ENCODE results near the gene LOC128125822.

LOC128125822 gene

DNA sequence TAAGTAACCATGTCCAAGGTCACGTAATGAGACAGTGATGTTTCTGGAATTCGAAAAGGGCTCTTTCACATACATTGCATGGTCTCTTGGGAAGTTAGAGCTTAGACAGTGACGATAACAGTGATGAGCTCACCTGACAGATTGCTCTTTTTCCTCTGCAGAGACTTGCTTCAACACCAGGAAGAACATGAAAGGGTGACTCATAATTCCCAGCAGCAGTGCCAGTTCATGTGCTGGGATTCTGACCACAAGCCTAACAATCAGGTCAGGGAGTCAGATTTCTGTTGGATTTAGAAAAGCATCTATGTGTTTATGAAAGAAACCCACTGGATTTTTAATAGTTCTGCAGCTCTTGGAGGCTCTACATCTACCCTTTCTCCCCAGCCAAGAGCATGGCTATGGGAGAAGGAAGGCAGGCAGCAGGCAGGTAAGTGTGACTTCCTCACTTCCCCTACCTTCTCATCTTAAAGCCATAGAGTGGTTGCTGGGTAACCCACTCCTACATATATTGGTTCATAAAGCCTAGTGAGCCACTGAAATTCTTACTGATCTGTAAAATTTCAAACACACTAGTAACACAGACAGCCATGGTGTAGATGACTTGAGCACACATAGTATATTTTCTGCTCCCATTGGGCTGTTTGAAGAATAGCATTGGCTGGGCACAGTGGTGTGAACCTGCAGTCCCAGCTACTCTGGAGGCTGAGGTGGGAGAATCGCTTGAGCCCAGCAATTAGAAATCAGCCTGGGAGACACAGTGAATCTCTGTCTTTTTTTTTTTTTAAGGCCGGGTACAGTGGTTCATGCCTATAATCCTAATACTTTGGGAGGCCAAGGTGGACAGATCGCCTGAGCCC is 44.4 kb upstream of the LOC128125822 start:
- H3K4me3 ChIP-seq, result no peak overlapping the region
- WGBS, result 76% methylated on average over 6 of the region's 6 CpGs
- peak; percentile 77 for DNase-seq (ENCODE audit: low spot score)
- intact Hi-C loops (cut with DNase I), result no loop called here
- H3K4me1 ChIP-seq (replicated peaks), result no peaks in the 10 kb centered on the region
- TF ChIP-seq POLR2AphosphoS5 (IDR thresholded peaks at IDR 0.05), result peak; percentile 83
- TF ChIP-seq, protein P1, sequence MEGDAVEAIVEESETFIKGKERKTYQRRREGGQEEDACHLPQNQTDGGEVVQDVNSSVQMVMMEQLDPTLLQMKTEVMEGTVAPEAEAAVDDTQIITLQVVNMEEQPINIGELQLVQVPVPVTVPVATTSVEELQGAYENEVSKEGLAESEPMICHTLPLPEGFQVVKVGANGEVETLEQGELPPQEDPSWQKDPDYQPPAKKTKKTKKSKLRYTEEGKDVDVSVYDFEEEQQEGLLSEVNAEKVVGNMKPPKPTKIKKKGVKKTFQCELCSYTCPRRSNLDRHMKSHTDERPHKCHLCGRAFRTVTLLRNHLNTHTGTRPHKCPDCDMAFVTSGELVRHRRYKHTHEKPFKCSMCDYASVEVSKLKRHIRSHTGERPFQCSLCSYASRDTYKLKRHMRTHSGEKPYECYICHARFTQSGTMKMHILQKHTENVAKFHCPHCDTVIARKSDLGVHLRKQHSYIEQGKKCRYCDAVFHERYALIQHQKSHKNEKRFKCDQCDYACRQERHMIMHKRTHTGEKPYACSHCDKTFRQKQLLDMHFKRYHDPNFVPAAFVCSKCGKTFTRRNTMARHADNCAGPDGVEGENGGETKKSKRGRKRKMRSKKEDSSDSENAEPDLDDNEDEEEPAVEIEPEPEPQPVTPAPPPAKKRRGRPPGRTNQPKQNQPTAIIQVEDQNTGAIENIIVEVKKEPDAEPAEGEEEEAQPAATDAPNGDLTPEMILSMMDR (IDR thresholded peaks at IDR 0.05), result no peak
- H3K9me3 ChIP-seq, result no peaks in the 10 kb centered on the region
- no peak overlapping the region for H3K27ac ChIP-seq
- no peaks in the 10 kb centered on the region for H3K27me3 ChIP-seq (replicated peaks; ENCODE audit: insufficient read depth)
- H3K36me3 ChIP-seq, result no peaks in the 10 kb centered on the region

DNA sequence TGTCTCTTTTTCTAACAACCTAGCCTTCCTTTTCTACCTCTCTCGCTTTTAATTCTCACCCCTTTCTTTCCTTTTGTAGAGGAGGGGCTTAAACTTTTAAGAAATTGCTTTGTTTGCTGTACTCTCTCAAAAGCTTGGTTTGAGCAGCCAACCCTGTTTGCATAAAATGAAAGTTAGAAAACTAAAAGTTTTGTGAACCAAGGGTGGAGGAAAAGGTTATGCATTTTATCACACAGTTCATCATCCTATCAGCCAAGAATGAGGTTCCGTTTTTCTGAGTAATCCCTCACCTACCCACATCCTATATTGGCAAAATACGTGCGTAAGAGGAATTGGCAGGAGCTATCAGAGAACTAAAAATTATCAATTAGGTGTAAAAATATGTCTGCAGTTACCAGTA is 42.8 kb upstream of the LOC128125822 start:
- no peaks in the 10 kb centered on the region for H3K9me3 ChIP-seq
- intact Hi-C loops (cut with DNase I), result no loop called here
- H3K4me3 ChIP-seq, result no peak overlapping the region
- no peak for DNase-seq (ENCODE audit: low spot score)
- no peaks in the 10 kb centered on the region for H3K36me3 ChIP-seq
- WGBS, result 37% methylated on average over 4 of the region's 4 CpGs
- H3K27ac ChIP-seq, result no peak overlapping the region
- H3K27me3 ChIP-seq (replicated peaks; ENCODE audit: insufficient read depth), result no peaks in the 10 kb centered on the region
- TF ChIP-seq POLR2A (IDR thresholded peaks at IDR 0.05) (no peak), POLR2AphosphoS5 (IDR thresholded peaks at IDR 0.05) (no peak)
- TF ChIP-seq, protein P1 (IDR thresholded peaks at IDR 0.05), result no peak
- H3K4me1 ChIP-seq (replicated peaks), result no peaks in the 10 kb centered on the region

DNA sequence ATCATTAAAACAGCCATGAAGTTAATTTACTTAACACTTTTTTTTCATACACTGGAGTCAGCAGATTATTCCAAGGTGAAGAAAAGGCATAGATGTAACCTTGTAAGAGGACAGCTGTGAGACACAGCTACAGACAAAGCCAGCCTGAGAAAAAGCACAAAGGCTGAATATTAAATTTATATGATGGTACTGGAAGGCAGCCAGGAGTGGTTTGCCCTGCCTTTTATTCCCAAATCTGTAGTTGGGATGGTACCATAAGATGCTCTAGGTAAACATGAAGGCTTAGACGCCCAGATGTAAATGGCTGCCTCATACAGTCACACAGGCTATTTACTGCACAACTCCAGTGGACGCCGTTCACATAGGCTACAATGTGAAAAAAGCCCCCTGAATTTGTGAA is 42.1 kb upstream of the LOC128125822 start:
- TF ChIP-seq, protein P1 (IDR thresholded peaks at IDR 0.05), result no peak
- 79% methylated on average over 3 of the region's 3 CpGs for WGBS

DNA sequence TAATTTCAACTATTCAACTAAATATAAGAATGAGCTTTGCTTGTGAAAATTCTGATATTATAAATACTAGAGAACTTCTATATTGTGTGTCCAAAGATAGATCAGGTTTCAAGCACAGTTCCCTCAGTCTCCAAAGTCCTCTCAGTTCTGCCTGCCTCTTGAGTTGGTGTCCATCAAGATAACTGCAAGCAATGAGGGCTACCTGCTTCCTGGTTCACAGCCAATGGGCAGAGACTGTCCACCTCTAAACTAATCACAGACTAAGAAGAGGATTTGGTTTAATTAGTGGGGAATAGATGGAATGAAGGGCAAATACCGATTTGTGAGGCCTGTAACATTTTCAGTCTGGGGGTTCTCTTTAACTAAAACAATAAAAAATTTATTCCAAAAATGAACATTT is 41.3 kb upstream of the LOC128125822 start:
- DNase-seq (ENCODE audit: low spot score), result no peak
- Histone ChIP-seq H3K27me3 (replicated peaks; ENCODE audit: insufficient read depth) (no peaks in the 10 kb centered on the region), H3K27ac (no peak overlapping the region), H3K4me1 (replicated peaks) (no peaks in the 10 kb centered on the region), H3K9me3 (no peaks in the 10 kb centered on the region), H3K36me3 (no peaks in the 10 kb centered on the region), H3K4me3 (no peak overlapping the region)
- TF ChIP-seq POLR2A (IDR thresholded peaks at IDR 0.05) (no peak), POLR2AphosphoS5 (IDR thresholded peaks at IDR 0.05) (no peak)
- TF ChIP-seq, protein P1 (IDR thresholded peaks at IDR 0.05), result no peak
- 97% methylated on average over 1 of the region's 1 CpG for WGBS
- intact Hi-C loops (cut with DNase I), result no loop called here

More for the DNA sequence above, 42.1 kb upstream of the LOC128125822 start:
- Histone ChIP-seq H3K27ac (no peak overlapping the region), H3K4me1 (replicated peaks) (no peaks in the 10 kb centered on the region), H3K36me3 (no peaks in the 10 kb centered on the region), H3K4me3 (no peak overlapping the region), H3K27me3 (replicated peaks; ENCODE audit: insufficient read depth) (no peaks in the 10 kb centered on the region), H3K9me3 (no peaks in the 10 kb centered on the region)
- DNase-seq (ENCODE audit: low spot score), result no peak
- intact Hi-C loops (cut with DNase I), result no loop called here

DNA sequence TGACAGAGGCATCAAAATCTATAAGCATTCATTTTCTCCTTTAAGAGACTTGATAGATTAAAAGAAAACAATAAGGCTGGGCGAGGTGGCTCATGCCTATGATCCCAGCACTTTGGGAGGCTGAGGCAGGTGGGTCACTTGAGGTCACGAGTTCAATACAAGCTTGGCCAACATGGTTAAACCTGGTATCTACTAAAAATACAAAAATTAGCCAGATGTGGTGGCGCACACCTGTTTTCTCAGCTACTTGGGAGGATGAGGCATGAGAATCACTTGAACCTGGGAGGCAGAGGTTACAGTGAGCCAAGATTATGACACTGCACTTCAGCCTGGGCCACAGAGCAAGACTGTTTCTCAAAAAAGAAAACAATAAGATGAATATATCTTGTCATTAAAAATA is 39.3 kb upstream of the LOC128125822 start:
- no peak overlapping the region for H3K4me3 ChIP-seq
- H3K27me3 ChIP-seq (replicated peaks; ENCODE audit: insufficient read depth), result no peaks in the 10 kb centered on the region
- no peaks in the 10 kb centered on the region for H3K9me3 ChIP-seq
- H3K36me3 ChIP-seq, result no peaks in the 10 kb centered on the region
- H3K4me1 ChIP-seq (replicated peaks), result no peaks in the 10 kb centered on the region
- no peak overlapping the region for H3K27ac ChIP-seq
- no peak for DNase-seq (ENCODE audit: low spot score)
- TF ChIP-seq POLR2AphosphoS5 (IDR thresholded peaks at IDR 0.05), result no peak
- TF ChIP-seq, protein P1 (IDR thresholded peaks at IDR 0.05), result no peak
- TF ChIP-seq POLR2A (IDR thresholded peaks at IDR 0.05), result no peak
- WGBS, result 96% methylated on average over 3 of the region's 3 CpGs
- intact Hi-C loops (cut with DNase I), result no loop called here

Data from prostate gland (tissue), 2 donors.